Pancreas (tissue), 10 donors: ENCODE results near the gene CRLF1. TPM values are rescaled to one million over a fixed set of nuclear protein-coding genes. Genes with fewer than 3 reads are reported as not detected.
A peak's percentile ranks its signal among the peaks of the same experiment; 100 is the strongest.

ENCODE experiments used
- ATAC-seq, 4 donors: fragments of 200-7000 bp; cut with Tn5 transposase; one replicate each; pipeline versions ENCODE4 v1.8.0 to v1.9.1; 2020; ENCODE audit warnings: mild to moderate bottlenecking in 4 of 4, moderate library complexity in 4 of 4
- DNase-seq, 6 donors: peaks; one replicate each; pipeline ENCODE4 v3.0.0-alpha.2; 2020
- FAIRE-seq: peaks from 2 replicates; lab custom pipeline; 2012; peaks lifted over from hg19 to GRCh38; lab: Jason Lieb, UNC
- H3K27ac ChIP-seq, 4 donors: fragments of 200-600 bp; sonication (generic); 1 replicate in 3 of 4; 2 replicates in 1 of 4; pipeline versions ENCODE4 v1.5.0 to v1.8.0; 2020
- H3K27me3 ChIP-seq, 4 donors: fragments of 200-600 bp; one replicate each; pipeline ENCODE4 v1.8.0; 2021
- H3K36me3 ChIP-seq, 3 donors: fragments of 200-600 bp; sonication (generic) in 1 of 3; one replicate each; pipeline versions ENCODE4 v1.5.0 to v1.8.0; 2020 to 2021
- H3K4me1 ChIP-seq, 3 donors: fragments of 200-600 bp; one replicate each; pipeline ENCODE4 v1.8.0; 2021
- H3K4me3 ChIP-seq, 4 donors: fragments of 200-600 bp; sonication (generic) in 2 of 4; one replicate each; pipeline versions ENCODE4 v1.5.0 to v1.8.0; 2020 to 2021
- H3K9me3 ChIP-seq, 4 donors: fragments of 200-600 bp; one replicate each; pipeline ENCODE4 v1.8.0; 2021
- WGBS, 2 donors: extraction: QIAGEN DNeasy Blood & Tissue Kit; methylation state at CpG; one replicate each; pipeline ENCODE4 v1.1.7; 2013; 5-methylcytosine and 5-hydroxymethylcytosine counted together
- intact Hi-C, 3 donors: fragments of 100-400 bp; cut with DNase I; formaldehyde crosslinking; loops; one replicate each; pipeline versions ENCODE4 v1.11.1 to v1.14.2; 2022
- polyA plus RNA-seq, 2 donors: library from polyadenylated mRNA; stranded (reverse); fragments of 200-250 nt; gene quantifications; one replicate each; pipeline ENCODE4 v1.2.3, GENCODE V29; 2013
- total RNA-seq, 6 donors: library from RNA; stranded (reverse); fragmentation: NEBNext Ultra II Directional in 4 of 6; extraction: Animal tissue kit (Norgen Biotek cat#: 25700) in 4 of 6; gene quantifications; one replicate each; pipeline versions ENCODE4 v1.2.1 to v1.2.4, GENCODE V29; 2021 to 2023
- TF ChIP-seq, protein P1 (sequence below), 4 donors: fragments of 200-600 bp; sonication (generic) in 3 of 4; IDR thresholded peaks; one replicate each; pipeline versions ENCODE4 v1.5.0 to v1.8.0; 2021; ENCODE audit warnings: antibody characterized with exemption in 4 of 4
- donor health status: healthy with polysubstance abuse.
- donor health status: DM: no; HTN: no; CAD: no; lungs with moderate emphysema.
- donor health status: DM: no; HTN: no; CAD: no.
- donor health status: control.
- donor health status: control.
- donor health status: Bipolar disorder and iron deficiency.
- donor health status: DM: yes; HTN: yes; CAD: no.
- donor health status: DM: no; HTN: no; CAD: no.
- donor health status: DM: no; HTN: no; CAD: no.
- donor health status: DM: yes; HTN: yes; CAD: no.

The CRLF1 gene
- total and polyA plus RNA-seq, 8 donors, result 0.87 to 20.3 (median 6.1) TPM

- H3K27me3 ChIP-seq, result no peaks in the 10 kb centered on the region
- FAIRE-seq, result no peak
- ATAC-seq, result no peak
- H3K36me3 ChIP-seq, result no peaks in the 10 kb centered on the region
- no peak overlapping the region for H3K4me3 ChIP-seq
- WGBS, 2 donors, result 35 to 45% methylated on average over 21 to 25 of the region's 25 CpGs
- no peaks in the 10 kb centered on the region for H3K9me3 ChIP-seq
- peak in 1 of 6 donors; percentile 52 for DNase-seq
- intact Hi-C loops, result loop anchor here in 1 of 3 donors (5.0 kb wide), 1 partner anchor 249 kb away; no protein-coding TSS in a partner anchor
- TF ChIP-seq, protein P1, sequence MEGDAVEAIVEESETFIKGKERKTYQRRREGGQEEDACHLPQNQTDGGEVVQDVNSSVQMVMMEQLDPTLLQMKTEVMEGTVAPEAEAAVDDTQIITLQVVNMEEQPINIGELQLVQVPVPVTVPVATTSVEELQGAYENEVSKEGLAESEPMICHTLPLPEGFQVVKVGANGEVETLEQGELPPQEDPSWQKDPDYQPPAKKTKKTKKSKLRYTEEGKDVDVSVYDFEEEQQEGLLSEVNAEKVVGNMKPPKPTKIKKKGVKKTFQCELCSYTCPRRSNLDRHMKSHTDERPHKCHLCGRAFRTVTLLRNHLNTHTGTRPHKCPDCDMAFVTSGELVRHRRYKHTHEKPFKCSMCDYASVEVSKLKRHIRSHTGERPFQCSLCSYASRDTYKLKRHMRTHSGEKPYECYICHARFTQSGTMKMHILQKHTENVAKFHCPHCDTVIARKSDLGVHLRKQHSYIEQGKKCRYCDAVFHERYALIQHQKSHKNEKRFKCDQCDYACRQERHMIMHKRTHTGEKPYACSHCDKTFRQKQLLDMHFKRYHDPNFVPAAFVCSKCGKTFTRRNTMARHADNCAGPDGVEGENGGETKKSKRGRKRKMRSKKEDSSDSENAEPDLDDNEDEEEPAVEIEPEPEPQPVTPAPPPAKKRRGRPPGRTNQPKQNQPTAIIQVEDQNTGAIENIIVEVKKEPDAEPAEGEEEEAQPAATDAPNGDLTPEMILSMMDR (IDR thresholded peaks at IDR 0.05), result no peak
- H3K4me1 ChIP-seq, result peaks cover 0 to 10% (median 8%) of the 10 kb centered on the region in 3 donors
- H3K27ac ChIP-seq, result no peak overlapping the region
Observed at GRCh38 chr19:18597809-18598660, 8.6 kb downstream of the CRLF1 start.

DNA sequence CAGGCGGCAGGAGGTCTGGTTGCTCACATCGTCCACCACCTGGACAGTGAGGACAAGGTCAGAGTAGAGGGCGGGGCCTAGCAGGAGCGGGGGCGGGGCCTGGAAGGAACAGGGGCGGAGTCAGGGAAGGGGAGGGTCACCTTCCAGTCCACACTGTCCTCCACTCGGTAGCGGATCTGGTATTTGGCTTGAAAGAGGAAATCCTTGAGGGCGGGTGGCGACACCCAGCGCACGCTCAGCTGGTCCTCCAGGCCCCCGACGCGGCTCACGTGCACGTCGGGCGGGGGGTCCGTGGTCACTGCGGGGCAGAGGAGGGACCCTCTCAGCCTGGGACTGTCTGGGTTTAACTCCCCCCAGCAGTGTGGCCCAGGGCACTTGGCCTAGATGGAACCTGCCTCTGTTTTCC, 9.8 kb downstream of the CRLF1 start:
- no peak for FAIRE-seq
- Histone ChIP-seq H3K4me1 (peaks cover 0 to 10% (median 8%) of the 10 kb centered on the region in 3 donors), H3K4me3 (no peak overlapping the region), H3K9me3 (no peaks in the 10 kb centered on the region), H3K27ac (no peak overlapping the region), H3K36me3 (no peaks in the 10 kb centered on the region), H3K27me3 (no peaks in the 10 kb centered on the region)
- TF ChIP-seq, protein P1 (IDR thresholded peaks at IDR 0.05), result no peak
- intact Hi-C loops, result loop anchor here in 1 of 3 donors (5.0 kb wide), 1 partner anchor 251 kb away; no protein-coding TSS in a partner anchor
- peak; percentile 56 to 91 (median 74) for DNase-seq
- ATAC-seq, result peak; percentile 53 to 85 (median 80)
- 1 to 8% methylated on average over 20 to 21 of the region's 21 CpGs for WGBS, 2 donors

DNA sequence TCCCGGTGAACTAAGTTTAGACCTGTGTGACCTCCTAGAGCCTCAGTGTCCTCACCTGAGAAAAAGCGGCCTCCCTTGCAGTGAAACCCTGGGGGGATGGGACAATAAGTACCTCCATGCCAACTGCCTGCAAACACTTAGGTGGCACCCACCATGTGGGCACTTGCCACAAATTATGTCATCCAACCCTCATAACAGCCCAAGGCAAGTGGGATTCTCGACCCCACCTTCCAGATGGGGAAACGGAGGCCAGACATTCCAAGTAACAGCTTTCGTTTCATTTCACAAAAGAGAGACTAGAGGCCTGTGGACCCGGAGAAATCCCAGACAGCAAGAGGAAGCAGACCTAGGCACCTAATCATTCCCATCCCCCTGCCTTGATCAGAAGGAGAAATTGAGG, 11.1 kb downstream of the CRLF1 start:
- Histone ChIP-seq H3K4me3 (no peak overlapping the region), H3K36me3 (peaks cover 0 to 6% (median 0%) of the 10 kb centered on the region in 3 donors), H3K4me1 (peaks cover 0 to 10% (median 8%) of the 10 kb centered on the region in 3 donors), H3K27me3 (no peaks in the 10 kb centered on the region), H3K27ac (no peak overlapping the region), H3K9me3 (no peaks in the 10 kb centered on the region)
- FAIRE-seq (no peak), ATAC-seq (no peak), DNase-seq (no peak)
- 71 to 75% methylated on average over 6 of the region's 6 CpGs for WGBS, 2 donors
- TF ChIP-seq, protein P1 (IDR thresholded peaks at IDR 0.05), result no peak
- intact Hi-C loops, result loop anchor here in 1 of 3 donors (5.0 kb wide), 1 partner anchor 252 kb away; no protein-coding TSS in a partner anchor

DNA sequence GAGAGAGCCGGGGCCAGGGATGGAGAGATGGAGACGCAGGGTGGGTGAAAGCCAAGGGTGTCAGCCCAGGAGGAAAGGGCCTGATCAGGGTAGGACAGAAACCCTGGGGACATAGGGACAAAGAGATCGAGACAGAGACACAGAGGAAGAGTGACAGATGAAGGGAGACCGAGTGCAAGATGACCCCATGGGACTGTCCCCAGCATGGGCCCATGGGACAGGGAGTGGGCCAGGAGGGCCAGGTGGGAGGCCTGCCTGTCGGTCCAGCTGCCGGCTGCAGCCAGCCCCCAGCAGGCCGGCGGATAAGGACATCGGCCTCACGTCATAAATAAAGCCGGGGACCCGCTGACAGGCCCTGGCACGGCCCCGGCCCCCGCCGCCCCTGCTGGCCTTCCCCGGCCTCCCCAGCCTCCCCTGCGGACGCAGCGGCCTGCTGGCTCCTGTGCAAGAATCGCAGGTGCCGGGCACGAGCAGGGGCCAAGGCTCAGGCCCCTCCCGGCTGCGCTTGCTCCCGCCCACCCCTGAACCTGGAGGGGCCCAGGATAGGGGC, 11.7 kb downstream of the CRLF1 start:
- Histone ChIP-seq H3K4me1 (peaks cover under 1 to 12% (median 8%) of the 10 kb centered on the region in 3 donors), H3K4me3 (peak overlapping the region in 2 of 4 donors; percentile 19 to 38), H3K9me3 (no peaks in the 10 kb centered on the region), H3K27ac (no peak overlapping the region), H3K36me3 (peaks cover 0 to 6% (median 0%) of the 10 kb centered on the region in 3 donors), H3K27me3 (no peaks in the 10 kb centered on the region)
- FAIRE-seq (no peak), ATAC-seq (no peak), DNase-seq (peak in 1 of 6 donors; percentile 77)
- WGBS, 2 donors, result 25 to 36% methylated on average over 21 to 26 of the region's 26 CpGs
- TF ChIP-seq, protein P1 (IDR thresholded peaks at IDR 0.05), result no peak
- intact Hi-C loops, result loop anchor here in 1 of 3 donors (5.0 kb wide), 1 partner anchor 252 kb away; no protein-coding TSS in a partner anchor
